Endothelial cell of umbilical vein (primary cell): ENCODE results near the gene DNTT. TPM values are rescaled to one million over a fixed set of nuclear protein-coding genes. Genes with fewer than 3 reads are reported as not detected.

Experiments used
- BruUV-seq: library from RNA; stranded (reverse); fragments of 400-500 nt; replicated peaks from 2 replicates; lab custom pipeline; 2021; lab: Mats Ljungman, UMichigan
- CTCF ChIA-PET: fragments of 300-600, 350-600 bp; sonication (Branson Sonifier 250); formaldehyde crosslinking; loops from one replicate; lab custom pipeline; 2021; ENCODE audit warnings: antibody characterized with exemption, inconsistent platforms; lab: Charles Lee
- POLR2A ChIA-PET: fragments of 300-600, 350-600 bp; sonication (Branson Sonifier 250); formaldehyde crosslinking; loops from one replicate; lab custom pipeline; 2021; ENCODE audit warnings: antibody characterized with exemption, inconsistent platforms; lab: Charles Lee
- DNase-seq: peaks from one replicate; pipeline ENCODE4 v3.0.0-alpha.2; 2011; ENCODE audit warnings: low read depth, low spot score
- FAIRE-seq: peaks from 2 replicates; lab custom pipeline; 2011; peaks lifted over from hg19 to GRCh38; lab: Jason Lieb, UNC
- H2AFZ ChIP-seq: 2 replicates; pipeline ENCODE4 v1.6.0; 2012; ENCODE audit warnings: low read depth, low read length, control low read depth, inconsistent platforms
- H3K27ac ChIP-seq: 2 replicates; pipeline ENCODE4 v1.5.1; 2011; ENCODE audit warnings: low read depth, mild to moderate bottlenecking, control low read depth, low read length, moderate library complexity; ENCODE audit not compliant: insufficient read depth
- H3K27me3 ChIP-seq, 2 experiments: 2 replicates each; pipeline versions ENCODE4 v1.6.0 to v1.6.1; 2011; ENCODE audit warnings: low read length in 2 of 2, mixed read lengths in 1 of 2; ENCODE audit not compliant: control insufficient read depth in 2 of 2, insufficient read depth in 2 of 2
- H3K36me3 ChIP-seq, 2 experiments: 2 replicates in 1 of 2; 3 replicates in 1 of 2; pipeline ENCODE4 v1.5.1; 2011; ENCODE audit warnings: low read length in 2 of 2, mild to moderate bottlenecking in 1 of 2, moderate library complexity in 1 of 2; ENCODE audit not compliant: control insufficient read depth in 2 of 2, insufficient read depth in 2 of 2; ENCODE audit errors: extremely low read depth in 1 of 2
- H3K4me1 ChIP-seq: 3 replicates; pipeline ENCODE4 v1.5.1; 2011; ENCODE audit warnings: mild to moderate bottlenecking, low read length; ENCODE audit not compliant: control insufficient read depth, insufficient read depth; ENCODE audit errors: extremely low read depth
- H3K4me2 ChIP-seq: 2 replicates; pipeline ENCODE4 v1.6.1; 2011; ENCODE audit warnings: low read length, control low read depth, mixed read lengths; ENCODE audit not compliant: insufficient read depth
- H3K4me3 ChIP-seq, 3 experiments: fragments of 200-600 bp in 1 of 3; sonication (generic), shearing (Covaris generic) in 1 of 3; replicated peaks in 1 of 3; 2 replicates each; pipeline ENCODE4 v1.5.1; 2011 to 2016; ENCODE audit warnings: control low read depth in 3 of 3, low read length in 3 of 3, mild to moderate bottlenecking in 2 of 3, inconsistent platforms in 1 of 3, low read depth in 1 of 3, moderate library complexity in 1 of 3; ENCODE audit not compliant: insufficient read depth in 1 of 3
- H3K79me2 ChIP-seq: 2 replicates; pipeline ENCODE4 v1.6.0; 2012; ENCODE audit warnings: low read length, inconsistent platforms; ENCODE audit not compliant: control insufficient read depth, insufficient read depth
- H3K9ac ChIP-seq: replicated peaks from 2 replicates; pipeline ENCODE3; 2011; ENCODE audit warnings: low read length, control low read depth; ENCODE audit not compliant: insufficient read depth; ENCODE audit errors: extremely low read depth
- H3K9me1 ChIP-seq: replicated peaks from 3 replicates; pipeline ENCODE4 v1.6.0; 2011; ENCODE audit warnings: mild to moderate bottlenecking, low read length; ENCODE audit not compliant: control insufficient read depth, insufficient read depth; ENCODE audit errors: extremely low read depth
- H3K9me3 ChIP-seq: replicated peaks from 2 replicates; pipeline ENCODE4 v1.5.1; 2012; ENCODE audit warnings: low read length, inconsistent platforms; ENCODE audit not compliant: control insufficient read depth, insufficient read depth
- H4K20me1 ChIP-seq: replicated peaks from 2 replicates; pipeline ENCODE3; 2011; ENCODE audit warnings: mild to moderate bottlenecking, low read length; ENCODE audit not compliant: control insufficient read depth, insufficient read depth; ENCODE audit errors: extremely low read depth
- GATA2 ChIP-seq: IDR thresholded peaks from 2 replicates; pipeline ENCODE4 v1.7.0; 2011; ENCODE audit warnings: low read depth, mild to moderate bottlenecking, moderate library complexity, mixed read lengths, low read length; ENCODE audit not compliant: insufficient read length, insufficient read depth
- JUN ChIP-seq: IDR thresholded peaks from 2 replicates; pipeline ENCODE4 v1.6.1; 2011; ENCODE audit warnings: borderline replicate concordance, low read depth; ENCODE audit not compliant: insufficient read length, insufficient read depth
- MYC ChIP-seq: IDR thresholded peaks from one replicate; pipeline ENCODE4 v1.6.1; 2011; ENCODE audit warnings: mild to moderate bottlenecking, low read depth, low read length
- POLR2A ChIP-seq: IDR thresholded peaks from 2 replicates; pipeline ENCODE4 v1.6.1; 2012; ENCODE audit warnings: low read depth, mild to moderate bottlenecking, control low read depth, low read length
- dilution Hi-C: fragments of 300-500 bp; cut with MboI; formaldehyde crosslinking; loops from one replicate; pipeline ENCODE4 v1.15.0; 2019; ENCODE audit warnings: low sequenced_read_pairs; ENCODE audit not compliant: extremely low pct_ligation_motif_present
- intact Hi-C: fragments of 100-400 bp; cut with micrococcal nuclease; formaldehyde crosslinking; loops from one replicate; pipeline ENCODE4 v1.10.0; 2022
- polyA plus RNA-seq, 4 experiments: library from polyadenylated mRNA; depleted of rRNA in 3 of 4; stranded (reverse) in 3 of 4; unstranded in 1 of 4; fragments of >200 nt; gene quantifications; 2 replicates each; pipeline versions ENCODE4 v1.2.1 to v1.2.3, GENCODE V29; 2011 to 2012; ENCODE audit warnings: missing spikeins in 1 of 4
- total RNA-seq: library from RNA; stranded (reverse); gene quantifications from 2 replicates; pipeline ENCODE4 v1.2.3, GENCODE V29; 2021
- TF ChIP-seq, protein P1 (sequence below), 2 donors: IDR thresholded peaks; 1 replicate in 1 of 2; 2 replicates in 1 of 2; pipeline ENCODE4 v1.5.1; 2011; ENCODE audit warnings: low read length in 2 of 2, mild to moderate bottlenecking in 2 of 2, moderate library complexity in 2 of 2, control low read depth in 1 of 2, inconsistent platforms in 1 of 2, low read depth in 1 of 2; ENCODE audit not compliant: insufficient read depth in 1 of 2; ENCODE audit errors: extremely low read depth in 1 of 2
- TF ChIP-seq, protein P2 (sequence below): IDR thresholded peaks from 2 replicates; pipeline ENCODE4 v1.6.1; 2011; ENCODE audit not compliant: insufficient read depth, insufficient read length

Gene DNTT
- total and polyA plus RNA-seq, 2 donors (not counting 3 experiments of a cell fraction or from before 2014, with no cell fraction given), result not detected

DNA sequence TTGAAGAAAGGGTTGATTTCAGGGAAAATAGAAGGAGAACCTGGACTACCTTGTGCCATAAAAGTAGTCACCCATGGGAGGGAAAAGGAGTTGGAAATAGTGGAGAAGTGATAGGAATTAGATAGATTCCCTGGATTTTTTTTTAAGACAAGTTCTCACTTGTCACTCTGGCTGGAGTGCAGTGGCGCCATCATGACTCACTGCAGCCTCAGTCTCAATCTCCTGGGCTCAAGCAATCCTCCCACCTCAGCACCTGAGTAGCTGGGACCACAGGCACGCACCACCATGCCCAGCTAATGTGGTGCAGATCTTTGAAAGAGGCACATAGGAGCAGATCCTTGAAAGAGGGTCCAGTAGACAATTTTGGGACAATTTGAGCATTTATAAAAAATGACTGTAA is 23.4 kb upstream of the DNTT start:
- H3K4me2 ChIP-seq, result no peak overlapping the region
- dilution Hi-C loops (no loop called here), intact Hi-C loops (no loop called here)
- CTCF ChIA-PET, result interaction anchor here (1.9 kb wide), 1 partner anchor 51 kb away, joined by 6 read pairs; no protein-coding TSS in a partner anchor
- H3K79me2 ChIP-seq, result no peaks in the 10 kb centered on the region
- H3K4me1 ChIP-seq, result no peaks in the 10 kb centered on the region
- no peak for FAIRE-seq
- no peaks in the 10 kb centered on the region for H4K20me1 ChIP-seq
- no peak overlapping the region for H3K9ac ChIP-seq
- no peak overlapping the region for H2AFZ ChIP-seq
- BruUV-seq, result no TSS peak
- no peaks in the 10 kb centered on the region for H3K9me3 ChIP-seq
- H3K27ac ChIP-seq, result no peak overlapping the region
- TF ChIP-seq, protein P1, sequence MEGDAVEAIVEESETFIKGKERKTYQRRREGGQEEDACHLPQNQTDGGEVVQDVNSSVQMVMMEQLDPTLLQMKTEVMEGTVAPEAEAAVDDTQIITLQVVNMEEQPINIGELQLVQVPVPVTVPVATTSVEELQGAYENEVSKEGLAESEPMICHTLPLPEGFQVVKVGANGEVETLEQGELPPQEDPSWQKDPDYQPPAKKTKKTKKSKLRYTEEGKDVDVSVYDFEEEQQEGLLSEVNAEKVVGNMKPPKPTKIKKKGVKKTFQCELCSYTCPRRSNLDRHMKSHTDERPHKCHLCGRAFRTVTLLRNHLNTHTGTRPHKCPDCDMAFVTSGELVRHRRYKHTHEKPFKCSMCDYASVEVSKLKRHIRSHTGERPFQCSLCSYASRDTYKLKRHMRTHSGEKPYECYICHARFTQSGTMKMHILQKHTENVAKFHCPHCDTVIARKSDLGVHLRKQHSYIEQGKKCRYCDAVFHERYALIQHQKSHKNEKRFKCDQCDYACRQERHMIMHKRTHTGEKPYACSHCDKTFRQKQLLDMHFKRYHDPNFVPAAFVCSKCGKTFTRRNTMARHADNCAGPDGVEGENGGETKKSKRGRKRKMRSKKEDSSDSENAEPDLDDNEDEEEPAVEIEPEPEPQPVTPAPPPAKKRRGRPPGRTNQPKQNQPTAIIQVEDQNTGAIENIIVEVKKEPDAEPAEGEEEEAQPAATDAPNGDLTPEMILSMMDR (IDR thresholded peaks at IDR 0.05; ENCODE audit: extremely low read depth in 1 of 2, insufficient read depth in 1 of 2, low read depth in 1 of 2, low read length in 2 of 2), result no peak
- TF ChIP-seq MYC, result no peak
- no peak for TF ChIP-seq POLR2A
- TF ChIP-seq JUN, result no peak
- TF ChIP-seq, protein P2, sequence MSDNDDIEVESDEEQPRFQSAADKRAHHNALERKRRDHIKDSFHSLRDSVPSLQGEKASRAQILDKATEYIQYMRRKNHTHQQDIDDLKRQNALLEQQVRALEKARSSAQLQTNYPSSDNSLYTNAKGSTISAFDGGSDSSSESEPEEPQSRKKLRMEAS, result no peak
- no peak for TF ChIP-seq GATA2
- H3K27me3 ChIP-seq, result no peaks in the 10 kb centered on the region
- no peak for DNase-seq
- no peaks in the 10 kb centered on the region for H3K36me3 ChIP-seq
- no peaks in the 10 kb centered on the region for H3K9me1 ChIP-seq
- POLR2A ChIA-PET, result no interaction called here
- no peak overlapping the region for H3K4me3 ChIP-seq
